HEK293T (cell line): ENCODE measurements around the gene DYNC1I1.

Experiments used
- BHLHE40 ChIP-seq: fragments of 450-650 bp; IDR thresholded peaks from 2 replicates; pipeline ENCODE4 v1.6.1; 2016; ENCODE audit warnings: mild to moderate bottlenecking, moderate library complexity, borderline replicate concordance
- CTBP1 ChIP-seq: fragments of 450-650 bp; IDR thresholded peaks from 2 replicates; pipeline ENCODE4 v1.6.1; 2016; ENCODE audit warnings: borderline replicate concordance
- ELF4 ChIP-seq: fragments of 450-650 bp; IDR thresholded peaks from 2 replicates; pipeline ENCODE4 v1.6.1; 2017; ENCODE audit warnings: antibody characterized with exemption
- FOXK2 ChIP-seq: fragments of 450-650 bp; IDR thresholded peaks from 2 replicates; pipeline ENCODE4 v1.6.1; 2016; ENCODE audit warnings: mild to moderate bottlenecking
- FOXM1 ChIP-seq: fragments of 450-650 bp; IDR thresholded peaks from 2 replicates; pipeline ENCODE4 v1.6.1; 2017; ENCODE audit warnings: mild to moderate bottlenecking, borderline replicate concordance
- HDGF ChIP-seq: fragments of 450-650 bp; IDR thresholded peaks from 2 replicates; pipeline ENCODE4 v1.6.1; 2017; ENCODE audit warnings: antibody characterized with exemption, borderline replicate concordance
- L3MBTL2 ChIP-seq: fragments of 450-650 bp; conservative IDR thresholded peaks from 2 replicates; pipeline ENCODE4 v1.6.1; 2016; ENCODE audit warnings: mild to moderate bottlenecking
- NFRKB ChIP-seq: fragments of 450-650 bp; IDR thresholded peaks from 2 replicates; pipeline ENCODE4 v1.6.1; 2016; ENCODE audit warnings: mild to moderate bottlenecking, moderate library complexity
- PKNOX1 ChIP-seq: fragments of 450-650 bp; IDR thresholded peaks from 2 replicates; pipeline ENCODE4 v1.6.1; 2016
- SP1 ChIP-seq: fragments of 450-650 bp; IDR thresholded peaks from 2 replicates; pipeline ENCODE4 v1.6.1; 2017
- TARDBP ChIP-seq: fragments of 450-650 bp; IDR thresholded peaks from 2 replicates; pipeline ENCODE4 v1.6.1; 2016
- ZNF384 ChIP-seq: fragments of 450-650 bp; IDR thresholded peaks from 2 replicates; pipeline ENCODE4 v1.6.1; 2016

- TF ChIP-seq HDGF (no peak), NFRKB (no peak), ELF4 (no peak), ZNF384 (no peak), TARDBP (no peak), L3MBTL2 (no peak), FOXK2 (no peak), CTBP1 (no peak), PKNOX1 (no peak), SP1 (no peak), FOXM1 (no peak), BHLHE40 (no peak)
Observed at GRCh38 chr7:96111405-96111804, 339.1 kb downstream of the DYNC1I1 start.
